ENCODE results near the gene PIBF1. TPM values are rescaled to one million over a fixed set of nuclear protein-coding genes. Genes with fewer than 3 reads are reported as not detected.

The PIBF1 gene
- total RNA-seq, 1 experiment from 2014 or later: 12.9 TPM

DNA sequence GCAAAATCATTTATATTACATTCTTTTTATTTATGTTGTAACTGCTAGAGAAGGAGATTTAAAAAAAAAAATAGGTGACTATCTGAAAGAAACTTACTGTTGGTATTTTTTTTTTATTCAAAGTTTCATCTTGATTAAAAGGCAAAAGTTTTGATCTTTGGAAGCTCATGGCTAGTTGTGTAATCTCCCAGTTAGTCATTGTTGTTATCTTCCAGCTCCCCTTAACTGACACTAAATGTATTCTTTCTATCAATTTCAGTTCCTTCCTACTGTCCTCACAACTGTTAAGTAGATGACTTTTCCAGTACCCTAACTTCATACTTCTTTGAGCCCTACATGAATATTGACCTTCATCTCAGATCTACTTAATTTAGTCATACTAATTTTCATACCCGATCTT, 71.1 kb downstream of the PIBF1 start:
- 0 out of 2 replicates have a peak, but pooled peaks cover 6% of the 10 kb centered on the region for H3K4me1 Mint-ChIP-seq
- H3K36me3 Mint-ChIP-seq: 0 out of 2 replicates have a peak, but pooled peaks cover under 1% of the 10 kb centered on the region
- H3K9me3 Mint-ChIP-seq: no peaks in the 10 kb centered on the region
- H3K27ac Mint-ChIP-seq: no peak overlapping the region
- H3K4me3 Mint-ChIP-seq: no peak overlapping the region
- POLR2A ChIA-PET: no interaction called here
- ATAC-seq: no peak
- CTCF ChIA-PET: no interaction called here
- TF ChIP-seq, protein P1, sequence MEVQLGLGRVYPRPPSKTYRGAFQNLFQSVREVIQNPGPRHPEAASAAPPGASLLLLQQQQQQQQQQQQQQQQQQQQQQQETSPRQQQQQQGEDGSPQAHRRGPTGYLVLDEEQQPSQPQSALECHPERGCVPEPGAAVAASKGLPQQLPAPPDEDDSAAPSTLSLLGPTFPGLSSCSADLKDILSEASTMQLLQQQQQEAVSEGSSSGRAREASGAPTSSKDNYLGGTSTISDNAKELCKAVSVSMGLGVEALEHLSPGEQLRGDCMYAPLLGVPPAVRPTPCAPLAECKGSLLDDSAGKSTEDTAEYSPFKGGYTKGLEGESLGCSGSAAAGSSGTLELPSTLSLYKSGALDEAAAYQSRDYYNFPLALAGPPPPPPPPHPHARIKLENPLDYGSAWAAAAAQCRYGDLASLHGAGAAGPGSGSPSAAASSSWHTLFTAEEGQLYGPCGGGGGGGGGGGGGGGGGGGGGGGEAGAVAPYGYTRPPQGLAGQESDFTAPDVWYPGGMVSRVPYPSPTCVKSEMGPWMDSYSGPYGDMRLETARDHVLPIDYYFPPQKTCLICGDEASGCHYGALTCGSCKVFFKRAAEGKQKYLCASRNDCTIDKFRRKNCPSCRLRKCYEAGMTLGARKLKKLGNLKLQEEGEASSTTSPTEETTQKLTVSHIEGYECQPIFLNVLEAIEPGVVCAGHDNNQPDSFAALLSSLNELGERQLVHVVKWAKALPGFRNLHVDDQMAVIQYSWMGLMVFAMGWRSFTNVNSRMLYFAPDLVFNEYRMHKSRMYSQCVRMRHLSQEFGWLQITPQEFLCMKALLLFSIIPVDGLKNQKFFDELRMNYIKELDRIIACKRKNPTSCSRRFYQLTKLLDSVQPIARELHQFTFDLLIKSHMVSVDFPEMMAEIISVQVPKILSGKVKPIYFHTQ (CRISPR knock-in tag; IDR thresholded peaks at IDR 0.05): no peak
- TF ChIP-seq, protein P2, sequence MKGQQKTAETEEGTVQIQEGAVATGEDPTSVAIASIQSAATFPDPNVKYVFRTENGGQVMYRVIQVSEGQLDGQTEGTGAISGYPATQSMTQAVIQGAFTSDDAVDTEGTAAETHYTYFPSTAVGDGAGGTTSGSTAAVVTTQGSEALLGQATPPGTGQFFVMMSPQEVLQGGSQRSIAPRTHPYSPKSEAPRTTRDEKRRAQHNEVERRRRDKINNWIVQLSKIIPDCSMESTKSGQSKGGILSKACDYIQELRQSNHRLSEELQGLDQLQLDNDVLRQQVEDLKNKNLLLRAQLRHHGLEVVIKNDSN (CRISPR knock-in tag; IDR thresholded peaks at IDR 0.05): no peak
- TF ChIP-seq, protein P3, sequence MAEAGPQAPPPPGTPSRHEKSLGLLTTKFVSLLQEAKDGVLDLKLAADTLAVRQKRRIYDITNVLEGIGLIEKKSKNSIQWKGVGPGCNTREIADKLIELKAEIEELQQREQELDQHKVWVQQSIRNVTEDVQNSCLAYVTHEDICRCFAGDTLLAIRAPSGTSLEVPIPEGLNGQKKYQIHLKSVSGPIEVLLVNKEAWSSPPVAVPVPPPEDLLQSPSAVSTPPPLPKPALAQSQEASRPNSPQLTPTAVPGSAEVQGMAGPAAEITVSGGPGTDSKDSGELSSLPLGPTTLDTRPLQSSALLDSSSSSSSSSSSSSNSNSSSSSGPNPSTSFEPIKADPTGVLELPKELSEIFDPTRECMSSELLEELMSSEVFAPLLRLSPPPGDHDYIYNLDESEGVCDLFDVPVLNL (CRISPR knock-in tag; IDR thresholded peaks at IDR 0.05; ENCODE audit: borderline replicate concordance, low read depth): no peak
- TF ChIP-seq JAZF1 (CRISPR knock-in tag; IDR thresholded peaks at IDR 0.05): no peak
- TF ChIP-seq JUN (CRISPR knock-in tag; IDR thresholded peaks at IDR 0.05): no peak
- no peak for TF ChIP-seq ZNF425 (CRISPR knock-in tag; conservative IDR thresholded peaks at IDR 0.05)
- no peak for TF ChIP-seq RORB (CRISPR knock-in tag; IDR thresholded peaks at IDR 0.05)
- TF ChIP-seq HMGXB4 (CRISPR knock-in tag; IDR thresholded peaks at IDR 0.05): no peak
- DNase-seq (ENCODE audit: low spot score): no peak
- H3K27me3 Mint-ChIP-seq (ENCODE audit: low read depth): no peaks in the 10 kb centered on the region

- ATAC-seq (no peak), DNase-seq (ENCODE audit: low spot score) (no peak)
- Mint-ChIP-seq H3K27ac (no peak overlapping the region), H3K9me3 (peaks cover 12% of the 10 kb centered on the region), H3K27me3 (ENCODE audit: low read depth) (no peaks in the 10 kb centered on the region), H3K4me1 (no peaks in the 10 kb centered on the region), H3K4me3 (no peak overlapping the region), H3K36me3 (peaks cover 12% of the 10 kb centered on the region)
- ChIA-PET CTCF (no interaction called here), POLR2A (no interaction called here)
- TF ChIP-seq TEAD1 (CRISPR knock-in tag; IDR thresholded peaks at IDR 0.05) (no peak), ZNF396 (CRISPR knock-in tag; IDR thresholded peaks at IDR 0.05; ENCODE audit: borderline replicate concordance) (no peak), JUN (CRISPR knock-in tag; IDR thresholded peaks at IDR 0.05) (no peak), ZNF423 (CRISPR knock-in tag; IDR thresholded peaks at IDR 0.05) (no peak), SOX15 (CRISPR knock-in tag; IDR thresholded peaks at IDR 0.05) (no peak), GRHL2 (CRISPR knock-in tag; IDR thresholded peaks at IDR 0.05; ENCODE audit: insufficient replicate concordance, severe bottlenecking) (no peak), ETV6 (CRISPR knock-in tag; IDR thresholded peaks at IDR 0.05) (no peak)
- TF ChIP-seq, protein P2 (CRISPR knock-in tag; IDR thresholded peaks at IDR 0.05): no peak
- TF ChIP-seq, protein P4, sequence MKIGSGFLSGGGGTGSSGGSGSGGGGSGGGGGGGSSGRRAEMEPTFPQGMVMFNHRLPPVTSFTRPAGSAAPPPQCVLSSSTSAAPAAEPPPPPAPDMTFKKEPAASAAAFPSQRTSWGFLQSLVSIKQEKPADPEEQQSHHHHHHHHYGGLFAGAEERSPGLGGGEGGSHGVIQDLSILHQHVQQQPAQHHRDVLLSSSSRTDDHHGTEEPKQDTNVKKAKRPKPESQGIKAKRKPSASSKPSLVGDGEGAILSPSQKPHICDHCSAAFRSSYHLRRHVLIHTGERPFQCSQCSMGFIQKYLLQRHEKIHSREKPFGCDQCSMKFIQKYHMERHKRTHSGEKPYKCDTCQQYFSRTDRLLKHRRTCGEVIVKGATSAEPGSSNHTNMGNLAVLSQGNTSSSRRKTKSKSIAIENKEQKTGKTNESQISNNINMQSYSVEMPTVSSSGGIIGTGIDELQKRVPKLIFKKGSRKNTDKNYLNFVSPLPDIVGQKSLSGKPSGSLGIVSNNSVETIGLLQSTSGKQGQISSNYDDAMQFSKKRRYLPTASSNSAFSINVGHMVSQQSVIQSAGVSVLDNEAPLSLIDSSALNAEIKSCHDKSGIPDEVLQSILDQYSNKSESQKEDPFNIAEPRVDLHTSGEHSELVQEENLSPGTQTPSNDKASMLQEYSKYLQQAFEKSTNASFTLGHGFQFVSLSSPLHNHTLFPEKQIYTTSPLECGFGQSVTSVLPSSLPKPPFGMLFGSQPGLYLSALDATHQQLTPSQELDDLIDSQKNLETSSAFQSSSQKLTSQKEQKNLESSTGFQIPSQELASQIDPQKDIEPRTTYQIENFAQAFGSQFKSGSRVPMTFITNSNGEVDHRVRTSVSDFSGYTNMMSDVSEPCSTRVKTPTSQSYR (CRISPR knock-in tag; IDR thresholded peaks at IDR 0.05): no peak
These were observed 82.4 kb downstream of the PIBF1 start for GRCh38 chr13:72864142-72865011.

All from WTC11 (cell line).